Astrocyte (in vitro differentiated cells and primary cell): Measurements from ENCODE around the gene AHDC1. TPM values are rescaled to one million over a fixed set of nuclear protein-coding genes. Genes with fewer than 3 reads are reported as not detected.

ENCODE experiments used
- DNase-seq: peaks from one replicate; pipeline ENCODE4 v3.0.0-alpha.2; 2010; ENCODE audit warnings: low read depth
- FAIRE-seq: peaks from 2 replicates; lab custom pipeline; 2011; peaks lifted over from hg19 to GRCh38; lab: Jason Lieb, UNC
- H2AFZ ChIP-seq: 2 replicates; pipeline ENCODE4 v1.6.0; 2012; ENCODE audit warnings: low read depth, low read length, inconsistent platforms
- H3K27ac ChIP-seq: 2 replicates; pipeline ENCODE4 v1.5.1; 2011; ENCODE audit warnings: low read depth, low read length, inconsistent platforms
- H3K27me3 ChIP-seq: 2 replicates; pipeline ENCODE4 v1.6.0; 2011; ENCODE audit warnings: low read length, inconsistent platforms; ENCODE audit not compliant: insufficient read depth
- H3K36me3 ChIP-seq: 2 replicates; pipeline ENCODE4 v1.5.1; 2011; ENCODE audit warnings: low read length, inconsistent platforms; ENCODE audit not compliant: insufficient read depth
- H3K4me1 ChIP-seq: 2 replicates; pipeline ENCODE4 v1.5.1; 2011; ENCODE audit warnings: low read length, inconsistent platforms; ENCODE audit not compliant: insufficient read depth
- H3K4me2 ChIP-seq: 2 replicates; pipeline ENCODE4 v1.6.0; 2012; ENCODE audit warnings: low read length, inconsistent platforms
- H3K4me3 ChIP-seq: 2 replicates; pipeline ENCODE4 v1.5.1; 2011; ENCODE audit warnings: low read depth, mild to moderate bottlenecking, low read length, inconsistent platforms; ENCODE audit not compliant: insufficient read depth
- H3K79me2 ChIP-seq: 2 replicates; pipeline ENCODE4 v1.6.0; 2012; ENCODE audit warnings: mild to moderate bottlenecking, low read length, inconsistent platforms; ENCODE audit not compliant: insufficient read depth
- H3K9ac ChIP-seq: 2 replicates; pipeline ENCODE4 v1.6.0; 2012; ENCODE audit warnings: mild to moderate bottlenecking, low read length, inconsistent platforms
- H3K9me3 ChIP-seq: 2 replicates; pipeline ENCODE4 v1.5.1; 2012; ENCODE audit warnings: low read depth, mild to moderate bottlenecking, low read length, inconsistent platforms; ENCODE audit not compliant: insufficient read depth
- H4K20me1 ChIP-seq: 2 replicates; pipeline ENCODE4 v1.6.0; 2012; ENCODE audit warnings: low read length, inconsistent platforms; ENCODE audit not compliant: insufficient read depth
- H3K27ac Mint-ChIP-seq: one replicate; pipeline ENCODE4 v1.8.0; 2021; ENCODE audit warnings: mild to moderate bottlenecking, mixed read lengths; ENCODE audit not compliant: unreplicated experiment
- H3K27me3 Mint-ChIP-seq: one replicate; pipeline ENCODE4 v1.8.0; 2021; ENCODE audit warnings: low read depth, mixed read lengths; ENCODE audit not compliant: unreplicated experiment
- H3K36me3 Mint-ChIP-seq: one replicate; pipeline ENCODE4 v1.8.0; 2021; ENCODE audit warnings: low read depth, mixed read lengths; ENCODE audit not compliant: unreplicated experiment
- H3K4me1 Mint-ChIP-seq: one replicate; pipeline ENCODE4 v1.8.0; 2021; ENCODE audit warnings: low read depth, mixed read lengths; ENCODE audit not compliant: unreplicated experiment
- H3K4me3 Mint-ChIP-seq: one replicate; pipeline ENCODE4 v1.8.0; 2021; ENCODE audit warnings: mild to moderate bottlenecking, moderate library complexity, mixed read lengths; ENCODE audit not compliant: unreplicated experiment
- H3K9me3 Mint-ChIP-seq: one replicate; pipeline ENCODE4 v1.8.0; 2021; ENCODE audit warnings: mild to moderate bottlenecking, mixed read lengths; ENCODE audit not compliant: unreplicated experiment
- CTCF ChIP-seq: IDR thresholded peaks from 2 replicates; pipeline ENCODE4 v1.5.1; 2011; ENCODE audit warnings: low read depth, mild to moderate bottlenecking, inconsistent platforms, low read length, moderate library complexity; ENCODE audit not compliant: insufficient read depth
- EZH2 ChIP-seq: IDR thresholded peaks from 2 replicates; pipeline ENCODE4 v1.6.1; 2012; ENCODE audit warnings: mild to moderate bottlenecking, low read length, inconsistent platforms; ENCODE audit not compliant: insufficient read depth
- total RNA-seq: library from RNA; stranded (reverse); gene quantifications from 2 replicates; pipeline ENCODE4 v1.2.1, GENCODE V29; 2021

AHDC1 gene
- total RNA-seq, 1 donor from 2014 or later, result 75.7 TPM

DNA sequence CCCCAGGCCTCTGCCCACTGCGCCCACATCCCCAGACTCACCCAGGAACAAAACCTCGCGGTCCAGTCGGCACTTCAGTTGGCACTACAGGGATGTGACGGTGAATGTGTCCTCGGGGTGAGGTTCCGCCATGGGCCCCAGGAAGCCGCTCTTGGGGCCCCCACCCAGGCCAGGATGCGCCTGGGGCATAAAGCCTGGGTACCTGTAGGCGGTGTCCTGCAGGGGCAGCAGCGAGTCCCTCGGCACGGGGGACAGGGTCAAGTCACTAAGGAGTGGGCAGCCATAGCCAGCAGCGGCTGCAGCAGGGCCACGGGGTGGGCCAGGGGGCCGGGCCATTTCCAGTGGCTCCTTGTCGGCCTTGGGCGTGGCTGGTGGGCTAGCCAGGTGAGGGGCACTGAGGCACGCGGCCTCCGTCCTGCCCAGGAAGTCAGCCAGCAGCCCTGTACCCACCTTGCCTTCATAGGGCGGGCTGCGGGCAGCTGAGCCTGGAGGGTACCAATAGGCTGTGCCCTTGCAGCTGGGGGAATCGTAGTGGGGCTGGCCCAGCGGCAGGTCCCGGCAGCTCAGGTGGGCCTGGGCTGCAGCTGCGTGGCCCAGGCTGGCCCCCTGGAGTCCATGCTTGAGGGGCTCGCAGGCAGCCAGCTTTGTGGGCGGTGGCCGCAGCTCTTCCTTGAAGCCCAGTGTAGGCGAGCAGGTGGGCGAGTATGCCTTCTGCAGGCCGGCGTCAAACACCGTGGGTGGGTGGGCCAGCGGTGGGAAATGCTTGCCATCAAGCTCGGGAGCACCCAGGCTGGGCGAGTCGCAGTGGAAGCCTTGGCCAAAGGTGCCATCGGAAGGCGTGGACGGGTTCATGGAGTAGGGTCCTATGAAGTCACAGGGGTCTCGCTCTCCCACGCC is 56.5 kb downstream of the AHDC1 start:
- Histone ChIP-seq H3K9ac (no peak overlapping the region), H3K27me3 (no peaks in the 10 kb centered on the region), H4K20me1 (peaks cover 27% of the 10 kb centered on the region), H3K36me3 (peaks cover 2% of the 10 kb centered on the region), H3K4me1 (peaks cover 19% of the 10 kb centered on the region), H3K4me2 (no peak overlapping the region), H3K27ac (no peak overlapping the region), H3K9me3 (no peaks in the 10 kb centered on the region), H3K4me3 (no peak overlapping the region), H3K79me2 (peaks cover 28% of the 10 kb centered on the region), H2AFZ (no peak overlapping the region)
- peaks cover 28% of the 10 kb centered on the region for H3K4me1 Mint-ChIP-seq
- TF ChIP-seq EZH2 (no peak), CTCF (no peak)
- no peaks in the 10 kb centered on the region for H3K9me3 Mint-ChIP-seq
- H3K4me3 Mint-ChIP-seq, result no peak overlapping the region
- FAIRE-seq, result no peak
- no peak overlapping the region for H3K27ac Mint-ChIP-seq
- DNase-seq, result no peak
- peaks cover 14% of the 10 kb centered on the region for H3K36me3 Mint-ChIP-seq
- H3K27me3 Mint-ChIP-seq, result no peaks in the 10 kb centered on the region

- peaks cover 36% of the 10 kb centered on the region for H3K4me1 Mint-ChIP-seq
- peaks cover 32% of the 10 kb centered on the region for H4K20me1 ChIP-seq
- H3K27me3 ChIP-seq, result no peaks in the 10 kb centered on the region
- peaks cover 2% of the 10 kb centered on the region for H3K36me3 ChIP-seq
- no peak overlapping the region for H3K9ac ChIP-seq
- H3K36me3 Mint-ChIP-seq, result peaks cover 14% of the 10 kb centered on the region
- no peak overlapping the region for H2AFZ ChIP-seq
- no peak overlapping the region for H3K27ac ChIP-seq
- DNase-seq (no peak), FAIRE-seq (no peak)
- H3K4me3 Mint-ChIP-seq, result no peak overlapping the region
- TF ChIP-seq EZH2, result no peak
- no peak for TF ChIP-seq CTCF
- no peak overlapping the region for H3K4me3 ChIP-seq
- no peaks in the 10 kb centered on the region for H3K9me3 Mint-ChIP-seq
- no peak overlapping the region for H3K27ac Mint-ChIP-seq
- peaks cover 28% of the 10 kb centered on the region for H3K79me2 ChIP-seq
- H3K4me2 ChIP-seq, result no peak overlapping the region
- no peaks in the 10 kb centered on the region for H3K27me3 Mint-ChIP-seq
- H3K9me3 ChIP-seq, result no peaks in the 10 kb centered on the region
- H3K4me1 ChIP-seq, result peaks cover 26% of the 10 kb centered on the region
Measured at GRCh38 chr1:27545876-27546275, 58.1 kb downstream of the AHDC1 start.

DNA sequence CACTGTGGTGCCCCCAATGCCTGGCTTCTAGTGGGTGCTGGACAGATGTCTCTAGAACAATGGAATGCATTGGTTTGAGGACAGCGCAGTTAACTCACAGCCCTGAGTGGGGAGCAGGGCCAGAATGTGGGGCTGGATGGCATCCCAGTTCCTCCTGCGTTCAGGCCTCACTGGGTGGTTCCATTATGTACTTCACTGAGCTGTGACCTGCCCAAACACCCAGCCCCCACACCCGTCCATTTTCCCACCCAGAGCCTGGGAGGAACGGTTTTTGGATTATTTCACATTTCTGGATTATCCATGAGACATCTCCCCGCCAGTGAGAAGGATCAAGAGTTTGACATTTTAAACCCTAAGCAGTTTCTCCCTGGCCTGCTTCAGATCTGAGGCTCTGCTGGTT is 58.7 kb downstream of the AHDC1 start:
- H3K36me3 Mint-ChIP-seq, result peaks cover 14% of the 10 kb centered on the region
- Histone ChIP-seq H2AFZ (no peak overlapping the region), H3K36me3 (peaks cover 2% of the 10 kb centered on the region), H3K27me3 (no peaks in the 10 kb centered on the region), H3K79me2 (peaks cover 28% of the 10 kb centered on the region), H3K9me3 (no peaks in the 10 kb centered on the region), H3K27ac (no peak overlapping the region), H4K20me1 (peaks cover 32% of the 10 kb centered on the region), H3K4me3 (no peak overlapping the region), H3K9ac (no peak overlapping the region), H3K4me1 (peaks cover 31% of the 10 kb centered on the region), H3K4me2 (no peak overlapping the region)
- DNase-seq (peak; percentile 64), FAIRE-seq (no peak)
- H3K4me3 Mint-ChIP-seq, result no peak overlapping the region
- TF ChIP-seq EZH2 (no peak), CTCF (no peak)
- peaks cover 41% of the 10 kb centered on the region for H3K4me1 Mint-ChIP-seq
- H3K9me3 Mint-ChIP-seq, result no peaks in the 10 kb centered on the region
- no peak overlapping the region for H3K27ac Mint-ChIP-seq
- H3K27me3 Mint-ChIP-seq, result no peaks in the 10 kb centered on the region
